PC-9 (cell line): Measurements from ENCODE around the gene PTPRT. TPM values are rescaled to one million over a fixed set of nuclear protein-coding genes. Genes with fewer than 3 reads are reported as not detected.

Source experiments
- BruUV-seq: library from RNA; stranded (reverse); fragments of 400-500 nt; replicated peaks from 2 replicates; lab custom pipeline; 2021; lab: Mats Ljungman, UMichigan
- CTCF ChIA-PET: fragments of 300-600 bp; sonication (Branson Sonifier 250); formaldehyde crosslinking; loops from one replicate; lab custom pipeline; 2022; ENCODE audit warnings: antibody characterized with exemption; lab: Charles Lee
- POLR2A ChIA-PET: fragments of 300-600 bp; sonication (Branson Sonifier 250); formaldehyde crosslinking; loops from one replicate; lab custom pipeline; 2022; ENCODE audit warnings: antibody characterized with exemption; ENCODE audit not compliant: unreplicated experiment; lab: Charles Lee
- DNase-seq, 2 experiments: peaks; one replicate each; pipeline versions ENCODE4 v3.0.0 to v3.0.0-alpha.2; 2015 to 2022; ENCODE audit warnings: mixed read lengths in 1 of 2
- H2AFZ ChIP-seq: fragments of 200-600 bp; sonication (generic); 2 replicates; pipeline ENCODE4 v1.8.1; 2017; ENCODE audit warnings: antibody characterized with exemption
- H3F3A ChIP-seq: fragments of 200-600 bp; sonication (generic); 2 replicates; pipeline ENCODE4 v1.8.1; 2017; ENCODE audit warnings: antibody characterized with exemption, mild to moderate bottlenecking, low read depth; ENCODE audit not compliant: insufficient read depth
- H3K27ac ChIP-seq: fragments of 200-600 bp; sonication (generic); 2 replicates; pipeline ENCODE4 v1.6.1; 2016; ENCODE audit warnings: mixed run types
- H3K27me3 ChIP-seq: fragments of 200-600 bp; sonication (generic); 2 replicates; pipeline ENCODE4 v1.6.1; 2016; ENCODE audit warnings: low read depth, mixed run types; ENCODE audit not compliant: insufficient read depth
- H3K36me3 ChIP-seq: fragments of 200-600 bp; sonication (generic); 2 replicates; pipeline ENCODE4 v1.6.1; 2016; ENCODE audit warnings: low read depth, mixed run types
- H3K4me1 ChIP-seq: fragments of 200-600 bp; sonication (generic); replicated peaks from 2 replicates; pipeline ENCODE4 v1.6.1; 2016; ENCODE audit warnings: mixed run types; ENCODE audit not compliant: insufficient read depth
- H3K4me2 ChIP-seq: fragments of 200-600 bp; sonication (generic); 2 replicates; pipeline ENCODE4 v1.6.1; 2017; ENCODE audit warnings: mixed run types
- H3K4me3 ChIP-seq: fragments of 200-600 bp; sonication (generic); 2 replicates; pipeline ENCODE4 v1.6.1; 2016; ENCODE audit warnings: mixed run types
- H3K79me2 ChIP-seq: fragments of 200-600 bp; sonication (generic); 2 replicates; pipeline ENCODE4 v1.6.1; 2017; ENCODE audit warnings: low read depth, mixed run types
- H3K9me2 ChIP-seq: fragments of 200-600 bp; sonication (generic); 2 replicates; pipeline ENCODE4 v1.8.1; 2017; ENCODE audit warnings: mild to moderate bottlenecking; ENCODE audit not compliant: insufficient read depth
- H3K9me3 ChIP-seq: fragments of 200-600 bp; sonication (generic); 2 replicates; pipeline ENCODE4 v1.8.1; 2016; ENCODE audit warnings: low read depth; ENCODE audit not compliant: insufficient read depth
- H4K20me1 ChIP-seq: fragments of 200-600 bp; sonication (generic); 2 replicates; pipeline ENCODE4 v1.8.1; 2017; ENCODE audit not compliant: insufficient read depth
- EZH2 ChIP-seq: fragments of 200-600 bp; sonication (generic); IDR thresholded peaks from 2 replicates; pipeline ENCODE4 v1.8.0; 2017; ENCODE audit warnings: antibody characterized with exemption, low read depth
- intact Hi-C: fragments of 100-400 bp; cut with micrococcal nuclease; formaldehyde crosslinking; loops from one replicate; pipeline ENCODE4 v1.10.0; 2022; ENCODE audit not compliant: unreplicated experiment
- total RNA-seq: library from RNA; stranded (reverse); gene quantifications from 2 replicates; pipeline ENCODE4 v1.2.3, GENCODE V29; 2021
- TF ChIP-seq, protein P1 (sequence below): fragments of 200-600 bp; sonication (generic); conservative IDR thresholded peaks from 2 replicates; pipeline ENCODE4 v1.6.1; 2017; ENCODE audit warnings: mixed run types, antibody characterized with exemption, mild to moderate bottlenecking, moderate library complexity

Gene PTPRT
- total RNA-seq, 1 experiment from 2014 or later = not detected

DNA sequence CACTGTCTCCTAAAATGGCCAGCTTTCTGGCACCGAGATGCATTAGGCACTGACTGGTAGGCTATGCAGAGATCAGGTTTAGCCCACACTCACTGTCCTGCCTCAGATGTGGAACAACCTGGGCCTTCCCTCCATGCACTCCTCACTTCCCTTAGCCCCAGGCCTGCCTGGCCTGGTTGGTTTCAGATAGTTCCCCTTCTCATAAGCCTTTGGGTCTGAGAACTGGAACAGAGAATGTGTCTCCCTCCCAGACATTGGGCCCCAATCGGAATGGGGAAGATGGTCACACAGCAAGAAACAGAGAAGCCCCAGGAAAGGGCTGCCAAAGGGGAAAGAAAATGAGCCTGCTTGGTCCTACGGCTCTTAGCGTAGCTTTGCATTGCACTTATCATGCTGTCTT, 809.4 kb downstream of the PTPRT start:
- Histone ChIP-seq H3K27me3 (peaks cover 30% of the 10 kb centered on the region), H3F3A (no peaks in the 10 kb centered on the region), H3K4me1 (no peaks in the 10 kb centered on the region), H3K27ac (no peak overlapping the region), H2AFZ (no peak overlapping the region), H4K20me1 (no peaks in the 10 kb centered on the region), H3K9me3 (no peaks in the 10 kb centered on the region), H3K79me2 (no peaks in the 10 kb centered on the region), H3K36me3 (no peaks in the 10 kb centered on the region), H3K4me3 (no peak overlapping the region), H3K9me2 (no peaks in the 10 kb centered on the region), H3K4me2 (no peak overlapping the region)
- ChIA-PET POLR2A (no interaction called here), CTCF (no interaction called here)
- TF ChIP-seq, protein P1, sequence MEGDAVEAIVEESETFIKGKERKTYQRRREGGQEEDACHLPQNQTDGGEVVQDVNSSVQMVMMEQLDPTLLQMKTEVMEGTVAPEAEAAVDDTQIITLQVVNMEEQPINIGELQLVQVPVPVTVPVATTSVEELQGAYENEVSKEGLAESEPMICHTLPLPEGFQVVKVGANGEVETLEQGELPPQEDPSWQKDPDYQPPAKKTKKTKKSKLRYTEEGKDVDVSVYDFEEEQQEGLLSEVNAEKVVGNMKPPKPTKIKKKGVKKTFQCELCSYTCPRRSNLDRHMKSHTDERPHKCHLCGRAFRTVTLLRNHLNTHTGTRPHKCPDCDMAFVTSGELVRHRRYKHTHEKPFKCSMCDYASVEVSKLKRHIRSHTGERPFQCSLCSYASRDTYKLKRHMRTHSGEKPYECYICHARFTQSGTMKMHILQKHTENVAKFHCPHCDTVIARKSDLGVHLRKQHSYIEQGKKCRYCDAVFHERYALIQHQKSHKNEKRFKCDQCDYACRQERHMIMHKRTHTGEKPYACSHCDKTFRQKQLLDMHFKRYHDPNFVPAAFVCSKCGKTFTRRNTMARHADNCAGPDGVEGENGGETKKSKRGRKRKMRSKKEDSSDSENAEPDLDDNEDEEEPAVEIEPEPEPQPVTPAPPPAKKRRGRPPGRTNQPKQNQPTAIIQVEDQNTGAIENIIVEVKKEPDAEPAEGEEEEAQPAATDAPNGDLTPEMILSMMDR = no peak
- intact Hi-C loops = no loop called here
- DNase-seq = no peak
- BruUV-seq = no TSS peak

DNA sequence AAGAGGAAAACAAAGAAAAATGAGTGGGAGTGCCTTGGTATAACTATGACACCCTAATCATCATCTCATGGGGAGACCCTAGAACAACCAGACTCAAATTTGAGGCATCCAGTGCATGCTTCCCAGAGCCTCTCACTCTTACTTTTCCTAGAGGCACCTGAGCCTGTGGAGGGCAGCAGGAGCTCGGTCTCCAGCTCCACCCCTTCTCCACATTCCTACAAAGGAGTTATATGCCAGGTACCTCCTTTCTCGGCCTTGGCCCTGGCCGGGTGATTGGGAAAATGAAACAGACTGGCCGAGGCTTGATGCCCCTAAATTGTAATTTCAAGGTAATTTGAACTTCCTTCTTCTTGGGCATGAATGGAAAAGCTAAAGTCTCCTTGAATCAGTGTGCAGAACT, 810.3 kb downstream of the PTPRT start:
- Histone ChIP-seq H3K9me3 (no peaks in the 10 kb centered on the region), H3K27me3 (peaks cover 35% of the 10 kb centered on the region), H3K4me2 (no peak overlapping the region), H3K4me1 (no peaks in the 10 kb centered on the region), H2AFZ (no peak overlapping the region), H4K20me1 (no peaks in the 10 kb centered on the region), H3K4me3 (no peak overlapping the region), H3K36me3 (no peaks in the 10 kb centered on the region), H3K79me2 (no peaks in the 10 kb centered on the region), H3K27ac (no peak overlapping the region), H3F3A (no peaks in the 10 kb centered on the region), H3K9me2 (no peaks in the 10 kb centered on the region)
- BruUV-seq = no TSS peak
- DNase-seq = no peak
- intact Hi-C loops = no loop called here
- TF ChIP-seq, protein P1 = no peak
- no peak for TF ChIP-seq EZH2
- ChIA-PET CTCF (no interaction called here), POLR2A (no interaction called here)

DNA sequence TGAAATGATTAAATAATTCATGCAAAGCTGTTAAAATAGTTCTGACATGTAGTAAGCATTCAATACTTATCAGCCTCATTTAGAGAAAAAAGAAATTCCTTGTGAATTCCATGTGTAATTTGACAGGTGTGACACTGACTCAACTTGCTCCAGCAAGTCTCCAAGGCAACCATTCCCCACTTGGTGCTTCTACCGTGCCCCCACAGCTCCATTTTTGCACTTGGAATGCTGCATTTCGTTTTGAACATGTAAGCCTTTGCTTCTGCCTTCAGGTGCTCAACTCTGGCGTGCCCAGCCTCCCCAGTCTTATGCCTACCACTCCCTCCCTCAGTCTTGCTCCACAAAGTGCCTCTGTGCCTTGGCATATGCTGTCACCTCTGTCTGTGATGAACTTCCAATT, 810.9 kb downstream of the PTPRT start:
- POLR2A ChIA-PET = no interaction called here
- Histone ChIP-seq H3K4me2 (no peak overlapping the region), H2AFZ (no peak overlapping the region), H3K27me3 (peaks cover 35% of the 10 kb centered on the region), H4K20me1 (no peaks in the 10 kb centered on the region), H3K4me3 (no peak overlapping the region), H3F3A (no peaks in the 10 kb centered on the region), H3K79me2 (no peaks in the 10 kb centered on the region), H3K9me2 (no peaks in the 10 kb centered on the region), H3K27ac (no peak overlapping the region), H3K4me1 (no peaks in the 10 kb centered on the region), H3K9me3 (no peaks in the 10 kb centered on the region), H3K36me3 (no peaks in the 10 kb centered on the region)
- DNase-seq = no peak
- CTCF ChIA-PET = no interaction called here
- intact Hi-C loops = no loop called here
- no peak for TF ChIP-seq EZH2
- TF ChIP-seq, protein P1 = no peak
- BruUV-seq = no TSS peak
